IMR-90 (cell line): ENCODE data around the gene NOS3.

Source experiments
- POLR2A ChIP-seq: IDR thresholded peaks from 2 replicates; pipeline ENCODE4 v1.6.1; 2012; ENCODE audit warnings: mild to moderate bottlenecking, low read depth, low read length
- RAD21 ChIP-seq: IDR thresholded peaks from 2 replicates; pipeline ENCODE4 v1.6.1; 2012; ENCODE audit warnings: low read length, improper control_type of control experiment
- TF ChIP-seq, protein P1 (sequence below): conservative IDR thresholded peaks from 2 replicates; pipeline ENCODE4 v1.5.1; 2012; ENCODE audit warnings: mild to moderate bottlenecking, low read depth, low read length, improper control_type of control experiment

GRCh38 chr7:150970424-150970823 is 20.4 kb upstream of the NOS3 start:
- TF ChIP-seq, protein P1, sequence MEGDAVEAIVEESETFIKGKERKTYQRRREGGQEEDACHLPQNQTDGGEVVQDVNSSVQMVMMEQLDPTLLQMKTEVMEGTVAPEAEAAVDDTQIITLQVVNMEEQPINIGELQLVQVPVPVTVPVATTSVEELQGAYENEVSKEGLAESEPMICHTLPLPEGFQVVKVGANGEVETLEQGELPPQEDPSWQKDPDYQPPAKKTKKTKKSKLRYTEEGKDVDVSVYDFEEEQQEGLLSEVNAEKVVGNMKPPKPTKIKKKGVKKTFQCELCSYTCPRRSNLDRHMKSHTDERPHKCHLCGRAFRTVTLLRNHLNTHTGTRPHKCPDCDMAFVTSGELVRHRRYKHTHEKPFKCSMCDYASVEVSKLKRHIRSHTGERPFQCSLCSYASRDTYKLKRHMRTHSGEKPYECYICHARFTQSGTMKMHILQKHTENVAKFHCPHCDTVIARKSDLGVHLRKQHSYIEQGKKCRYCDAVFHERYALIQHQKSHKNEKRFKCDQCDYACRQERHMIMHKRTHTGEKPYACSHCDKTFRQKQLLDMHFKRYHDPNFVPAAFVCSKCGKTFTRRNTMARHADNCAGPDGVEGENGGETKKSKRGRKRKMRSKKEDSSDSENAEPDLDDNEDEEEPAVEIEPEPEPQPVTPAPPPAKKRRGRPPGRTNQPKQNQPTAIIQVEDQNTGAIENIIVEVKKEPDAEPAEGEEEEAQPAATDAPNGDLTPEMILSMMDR, result no peak
- no peak for TF ChIP-seq POLR2A
- TF ChIP-seq RAD21, result no peak
